ENCODE measurements around the gene C15orf40.
"Not testable (repeated sequence)": the region's sequence is repeated elsewhere in the genome, so short reads cannot be mapped to it uniquely, and the experiment has no call there.

The C15orf40 gene

GRCh38 chr15:82960766-82961165, 50.7 kb downstream of the C15orf40 start:
- no peak overlapping the region for H3K27ac ChIP-seq
- no peak overlapping the region for H3K4me3 ChIP-seq

- Histone ChIP-seq H3K27ac (peak overlapping the region in 1 of 21 experiments; percentile 16), H3K4me3 (no peak overlapping the region)
Measured at GRCh38 chr15:82959423-82959822, 52.0 kb downstream of the C15orf40 start.

DNA sequence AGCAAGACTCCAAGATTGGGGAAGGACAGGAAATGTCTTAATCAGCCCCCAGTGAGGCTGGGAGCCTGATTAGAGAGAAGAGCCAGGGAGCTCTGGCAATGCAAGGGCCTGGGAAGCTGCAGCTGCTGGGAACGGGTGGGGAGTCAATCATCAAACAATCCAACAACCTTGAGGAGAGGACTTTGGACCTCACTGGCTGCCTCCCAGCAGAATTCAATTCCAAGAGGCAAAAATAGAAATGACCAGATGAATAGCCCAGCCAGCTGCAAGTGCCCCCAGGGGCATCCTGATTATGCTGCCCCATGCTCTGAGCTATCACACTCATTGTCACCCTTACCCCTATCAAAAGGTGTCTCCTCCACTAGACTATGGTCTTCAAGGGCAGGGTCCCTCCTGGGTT, 52.8 kb downstream of the C15orf40 start:
- H3K27ac ChIP-seq: no peak overlapping the region
- H3K4me3 ChIP-seq: no peak overlapping the region

DNA sequence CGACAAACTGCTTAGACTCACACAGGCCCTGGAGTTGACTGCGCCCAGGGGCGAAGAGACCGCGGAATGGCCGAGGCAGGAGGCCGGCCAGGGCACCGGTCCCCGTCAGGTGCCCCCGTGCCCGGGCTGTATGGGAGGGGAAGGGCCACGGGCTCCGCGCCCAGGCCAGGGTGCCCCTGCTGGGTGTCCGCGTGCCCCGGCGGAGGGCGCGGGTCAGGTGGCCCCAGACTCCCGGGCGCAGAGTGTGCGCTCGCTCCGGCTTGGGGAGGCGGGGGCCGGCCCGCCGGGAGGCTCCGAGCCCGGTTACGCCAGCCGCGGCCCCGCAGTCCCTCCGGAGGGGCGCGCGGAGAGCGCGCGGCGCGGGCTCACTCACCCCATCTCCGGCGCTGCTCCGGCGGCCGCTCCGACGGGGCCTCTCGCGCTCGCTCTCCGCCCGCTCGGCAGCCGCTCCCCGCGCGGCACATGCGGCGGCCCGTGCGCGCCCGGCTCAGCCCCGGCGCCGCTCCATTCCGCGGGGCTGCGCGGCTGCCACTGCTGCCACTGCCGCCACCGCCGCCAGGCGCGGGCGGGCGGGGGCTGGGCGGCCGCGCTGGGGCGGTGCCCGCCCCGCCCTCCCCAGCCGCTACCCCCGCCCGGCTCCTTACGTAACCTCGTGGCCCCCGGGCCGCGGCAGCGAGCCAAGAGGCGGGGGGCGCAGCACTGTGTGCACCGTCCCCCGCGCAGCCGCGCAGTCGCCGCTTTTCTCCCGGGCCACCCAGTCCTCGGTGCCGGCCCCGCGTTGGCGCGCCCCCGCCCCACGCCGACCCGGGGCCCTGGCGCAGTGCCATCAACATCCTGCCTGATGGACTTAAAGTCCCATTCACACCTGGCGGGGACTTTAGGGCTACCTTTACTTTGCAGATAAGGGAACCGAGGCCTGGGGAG, 59.0 kb downstream of the C15orf40 start, which contains the start of gene HOMER2:
Gene HOMER2 (minus strand): TSS at position 563 of the 924 bp plus-strand sequence. CDS start 185 bp downstream, at position 378.
- Histone ChIP-seq H3K4me3 (peak within 1 kb of the TSS; percentile 35 to 66 (median 50)), H3K27ac (peak within 1 kb of the TSS in 17 of 21 experiments; percentile 14 to 85 (median 64))

- H3K27ac ChIP-seq: peak overlapping the region in 17 of 21 experiments; percentile 8 to 85 (median 64)
- peak overlapping the region; percentile 35 to 66 (median 50) for H3K4me3 ChIP-seq
Measured at GRCh38 chr15:82951472-82952157, 59.8 kb downstream of the C15orf40 start.

GRCh38 chr15:82950746-82951370, 60.6 kb downstream of the C15orf40 start:
- peak overlapping the region in 2 of 21 experiments; percentile 6 to 34 for H3K27ac ChIP-seq
- peak overlapping the region in 1 of 7 experiments; percentile 42 for H3K4me3 ChIP-seq

- Histone ChIP-seq H3K27ac (peak overlapping the region in 1 of 21 experiments; percentile 34), H3K4me3 (no peak overlapping the region)
Measured at GRCh38 chr15:82950295-82950694, 61.1 kb downstream of the C15orf40 start.

- Histone ChIP-seq H3K27ac (no peak overlapping the region), H3K4me3 (no peak overlapping the region)
Measured at GRCh38 chr15:82946155-82946701, 65.2 kb downstream of the C15orf40 start.

DNA sequence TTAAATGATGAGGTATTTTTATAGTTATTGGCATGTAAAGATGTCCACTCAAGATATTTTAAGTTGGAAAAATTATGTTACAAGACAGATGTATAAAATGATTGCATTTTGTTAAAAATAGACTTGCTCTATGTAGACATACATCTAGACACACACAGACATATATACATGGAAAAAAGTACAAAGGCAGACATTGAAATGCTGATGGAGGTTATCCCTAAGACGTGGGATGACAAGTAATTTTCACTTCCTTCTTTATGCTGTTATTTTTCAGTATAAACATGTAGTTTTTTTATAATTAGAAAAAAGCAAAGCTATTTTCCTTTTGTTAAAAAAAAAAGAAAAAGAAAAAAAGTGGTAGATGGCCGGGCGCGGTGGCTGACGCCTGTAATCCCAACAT, 66.1 kb downstream of the C15orf40 start:
- Histone ChIP-seq H3K27ac (no peak overlapping the region), H3K4me3 (no peak overlapping the region)

- H3K27ac ChIP-seq: no peak overlapping the region
Measured at GRCh38 chr15:82944821-82945220, 66.6 kb downstream of the C15orf40 start.

GRCh38 chr15:82944056-82944455, 67.4 kb downstream of the C15orf40 start:
- no peak overlapping the region for H3K4me3 ChIP-seq
- H3K27ac ChIP-seq: no peak overlapping the region

More at GRCh38 chr15:82944821-82945220, 66.6 kb downstream of the C15orf40 start:
- H3K4me3 ChIP-seq: no peak overlapping the region

DNA sequence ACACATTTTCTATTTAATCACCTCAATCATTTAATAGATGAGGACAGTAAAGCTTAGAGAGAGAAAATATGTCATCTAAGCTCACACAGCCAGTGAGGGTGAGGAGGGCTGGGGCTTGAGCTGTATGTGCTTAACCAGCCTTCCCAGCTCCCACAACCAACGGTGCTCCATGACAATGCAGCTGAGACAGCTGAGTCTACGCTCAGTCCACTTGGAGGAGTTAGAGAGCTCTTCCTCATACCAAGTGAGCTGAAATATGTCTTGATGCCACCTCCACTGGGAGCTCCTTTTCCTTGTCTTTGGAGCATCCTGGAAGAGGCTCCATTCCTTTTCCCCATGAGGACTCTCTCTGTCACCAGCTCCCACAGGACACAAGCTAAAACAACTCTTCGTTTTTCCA, 68.3 kb downstream of the C15orf40 start:
- Histone ChIP-seq H3K4me3 (no peak overlapping the region), H3K27ac (peak overlapping the region in 1 of 21 experiments; percentile 54)

GRCh38 chr15:82942691-82943090, 68.7 kb downstream of the C15orf40 start:
- Histone ChIP-seq H3K27ac (peak overlapping the region in 1 of 21 experiments; percentile 54), H3K4me3 (no peak overlapping the region)

DNA sequence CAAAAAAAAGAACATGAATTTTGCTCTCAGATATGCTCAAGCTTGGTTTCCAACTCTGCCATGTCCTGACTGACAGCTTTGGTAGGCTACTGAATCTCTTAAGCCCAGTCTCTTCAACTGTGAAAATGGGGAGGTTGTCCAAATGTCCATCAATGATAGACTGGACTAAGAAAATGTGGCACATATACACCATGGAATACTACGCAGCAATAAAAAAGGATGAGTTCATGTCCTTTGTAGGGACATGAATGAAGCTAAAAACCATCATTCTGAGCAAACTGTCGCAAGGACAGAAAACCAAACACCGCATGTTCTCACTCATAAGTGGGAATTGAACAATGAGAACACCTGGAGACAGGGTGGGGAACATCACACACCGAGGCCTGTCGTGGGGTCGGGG, 71.8 kb downstream of the C15orf40 start:
- not testable (repeated sequence) for H3K4me3 ChIP-seq, H3K27ac ChIP-seq

Data from skin epidermis (tissue), 12 donors.